HG03097 (cell line): ENCODE results near the gene BRIP1.

Experiments
- ATAC-seq: cut with Tn5 transposase; IDR thresholded peaks from one replicate; pipeline ENCODE4 v1.9.1; 2021; ENCODE audit not compliant: unreplicated experiment, low FRiP score

The BRIP1 gene

GRCh38 chr17:61642768-61643167 is 220.6 kb downstream of the BRIP1 start:
- ATAC-seq = no peak

DNA sequence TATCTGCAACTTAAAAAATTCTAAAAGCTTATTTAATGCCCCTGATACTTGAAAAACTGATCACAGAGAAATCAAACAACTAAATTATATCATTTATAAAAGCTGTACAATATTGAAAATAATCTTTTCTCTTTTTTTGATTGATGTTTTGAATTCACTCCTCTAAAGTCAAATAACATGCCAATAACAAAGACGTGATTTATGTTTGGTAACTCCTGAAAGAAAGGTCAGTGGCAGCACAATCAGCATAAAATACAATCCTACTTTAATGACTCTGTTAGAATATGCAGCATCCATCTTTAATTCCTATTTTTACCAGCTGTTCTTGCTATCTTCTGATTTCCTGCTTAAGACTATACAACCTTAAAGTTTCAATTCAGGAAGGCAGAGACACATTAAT is 221.6 kb downstream of the BRIP1 start:
- no peak for ATAC-seq

DNA sequence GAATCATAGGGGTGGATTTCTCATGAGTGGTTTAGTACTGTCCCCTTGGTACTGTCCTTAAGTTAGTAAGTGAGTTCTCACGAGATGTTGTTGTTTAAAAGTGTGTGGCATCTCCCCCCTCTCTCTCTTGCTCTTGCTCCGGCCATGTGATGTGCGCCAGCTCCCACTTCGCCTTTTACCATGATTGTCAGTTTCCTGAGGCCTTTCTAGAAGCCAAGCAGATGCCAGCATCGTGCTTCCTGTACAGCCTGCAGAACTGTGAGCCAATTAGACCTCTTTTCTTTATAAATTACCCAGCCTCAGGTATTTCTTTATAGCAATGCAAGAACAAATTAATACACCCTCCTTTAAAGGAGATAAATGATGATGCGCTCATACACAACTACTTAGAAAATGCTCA is 222.2 kb downstream of the BRIP1 start:
- ATAC-seq = no peak

- no peak for ATAC-seq
Observed at GRCh38 chr17:61639818-61640217, 223.5 kb downstream of the BRIP1 start.

- ATAC-seq = no peak
Observed at GRCh38 chr17:61638087-61638486, 225.2 kb downstream of the BRIP1 start.

DNA sequence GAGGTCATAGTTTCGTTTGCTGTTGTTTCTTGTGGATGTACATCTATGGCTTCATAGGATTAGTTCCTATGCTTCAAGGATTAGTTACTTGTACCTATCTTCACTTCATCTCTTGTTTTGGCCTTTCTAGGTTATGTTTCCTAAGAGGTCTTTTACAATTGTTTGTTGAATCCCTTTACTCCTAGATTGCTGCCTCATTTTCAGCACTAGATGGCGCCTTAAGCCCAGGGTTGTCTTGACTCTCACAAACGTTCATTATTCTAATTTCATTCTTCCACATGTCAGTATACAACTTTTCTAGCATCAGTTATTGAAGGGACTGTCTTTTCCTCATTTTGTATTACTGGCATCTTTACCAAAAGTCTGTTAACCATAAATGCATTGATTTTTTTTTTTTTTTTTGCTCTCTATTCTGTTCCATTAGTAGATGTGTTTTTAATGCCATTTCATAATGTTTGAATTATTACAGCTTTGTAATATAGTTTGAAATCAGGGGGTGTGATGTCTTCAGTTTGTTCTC is 227.4 kb downstream of the BRIP1 start:
- no peak for ATAC-seq

DNA sequence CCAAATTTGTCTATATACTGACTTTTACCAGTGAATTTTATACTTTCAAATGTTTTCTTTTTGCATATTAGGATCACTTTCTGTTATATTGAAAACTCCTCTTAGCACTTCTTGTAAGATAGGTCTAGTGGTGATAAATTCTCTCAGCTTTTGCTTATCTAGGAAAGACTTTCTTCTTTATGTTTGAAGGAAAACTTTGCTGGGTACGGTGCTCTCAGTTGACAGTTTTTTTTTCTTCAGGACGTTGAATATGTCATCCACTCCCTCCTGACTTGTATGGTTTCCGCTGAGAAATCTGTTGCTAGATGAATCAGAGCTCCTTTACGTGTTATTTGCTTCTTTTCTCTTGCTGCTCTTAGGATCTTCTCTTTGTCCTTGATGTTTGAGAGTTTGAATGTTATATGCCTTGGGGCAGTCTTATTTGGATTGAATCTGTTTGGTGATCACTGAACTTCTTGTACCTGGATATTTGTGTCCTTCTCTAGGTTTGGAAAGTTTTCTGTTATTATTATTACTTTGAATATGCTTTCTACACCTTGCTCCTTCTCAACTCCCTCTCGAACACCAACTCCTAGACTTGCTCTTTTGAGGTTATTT is 228.3 kb downstream of the BRIP1 start:
- ATAC-seq = no peak

GRCh38 chr17:61634011-61634539 is 229.3 kb downstream of the BRIP1 start:
- ATAC-seq = no peak

DNA sequence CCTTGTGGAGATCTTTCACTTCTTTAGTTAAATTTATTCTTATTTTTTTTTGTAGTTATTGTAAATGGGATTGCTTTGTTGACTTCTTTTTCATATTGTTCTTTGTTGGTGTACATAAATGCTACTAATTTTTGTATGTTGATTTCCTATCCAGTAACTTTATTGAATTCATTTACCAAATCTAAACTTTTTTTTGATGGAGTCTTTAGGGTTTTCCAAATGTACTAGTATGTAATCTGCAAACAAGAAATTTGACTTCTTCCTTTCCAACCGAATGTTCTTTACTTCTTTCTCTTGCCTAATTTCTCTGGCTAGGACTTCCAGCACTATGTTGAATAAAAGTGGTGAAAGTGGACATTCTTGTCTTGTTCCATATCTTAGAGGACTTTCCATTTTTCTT is 230.5 kb downstream of the BRIP1 start:
- ATAC-seq = no peak

DNA sequence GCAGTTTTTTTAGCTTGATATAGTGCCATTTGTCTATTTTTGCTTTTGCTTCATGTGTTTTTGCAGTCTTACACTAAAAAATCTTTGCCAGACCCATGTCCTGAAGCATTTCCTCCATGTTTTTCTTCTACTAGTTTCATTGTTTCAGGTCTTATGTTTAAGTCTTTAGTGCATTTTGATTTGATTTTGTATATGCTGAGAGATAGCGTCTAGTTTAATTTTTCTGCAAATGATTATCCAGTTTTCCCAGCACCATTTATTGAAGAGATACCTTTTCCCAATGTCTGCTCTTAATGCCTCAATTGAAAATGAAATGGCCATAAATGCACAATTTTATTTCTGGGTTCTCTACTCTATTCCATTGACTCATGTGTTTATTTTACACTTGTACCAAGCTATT is 231.5 kb downstream of the BRIP1 start:
- ATAC-seq = no peak
